ENCODE results near the gene CEACAM8.
"Not testable (repeated sequence)": the region's sequence is repeated elsewhere in the genome, so short reads cannot be mapped to it uniquely, and the experiment has no call there.

CEACAM8 gene

GRCh38 chr19:42538841-42539709 is 55.6 kb downstream of the CEACAM8 start:
- Histone ChIP-seq H3K27ac (ENCODE audit: low read length) (no peak overlapping the region), H3K27me3 (ENCODE audit: low read depth, low read length) (no peaks in the 10 kb centered on the region), H3K4me1 (ENCODE audit: control insufficient read depth in 1 of 2, insufficient read depth in 2 of 2, low read length in 2 of 2) (no peaks in the 10 kb centered on the region), H3K4me3 (ENCODE audit: low read depth in 1 of 2, low read length in 2 of 2) (no peak overlapping the region), H3K9me3 (ENCODE audit: control insufficient read depth in 1 of 2, low read length in 2 of 2) (no peaks in the 10 kb centered on the region), H3K36me3 (ENCODE audit: control insufficient read depth in 1 of 2, insufficient read depth in 2 of 2, low read length in 2 of 2) (no peaks in the 10 kb centered on the region)

GRCh38 chr19:42535276-42535675 is 59.4 kb downstream of the CEACAM8 start:
- not testable (repeated sequence) for H3K4me1 ChIP-seq (ENCODE audit: control insufficient read depth in 1 of 2, insufficient read depth in 2 of 2, low read length in 2 of 2); H3K9me3 ChIP-seq (ENCODE audit: control insufficient read depth in 1 of 2, low read length in 2 of 2); H3K36me3 ChIP-seq (ENCODE audit: control insufficient read depth in 1 of 2, insufficient read depth in 2 of 2, low read length in 2 of 2); H3K27ac ChIP-seq (ENCODE audit: low read length); H3K27me3 ChIP-seq (ENCODE audit: low read depth, low read length); H3K4me3 ChIP-seq (ENCODE audit: low read depth in 1 of 2, low read length in 2 of 2)

- Histone ChIP-seq H3K27ac (ENCODE audit: low read length) (no peak overlapping the region), H3K27me3 (ENCODE audit: low read depth, low read length) (no peaks in the 10 kb centered on the region), H3K9me3 (ENCODE audit: control insufficient read depth in 1 of 2, low read length in 2 of 2) (no peaks in the 10 kb centered on the region), H3K4me1 (ENCODE audit: control insufficient read depth in 1 of 2, insufficient read depth in 2 of 2, low read length in 2 of 2) (no peaks in the 10 kb centered on the region), H3K36me3 (ENCODE audit: control insufficient read depth in 1 of 2, insufficient read depth in 2 of 2, low read length in 2 of 2) (no peaks in the 10 kb centered on the region), H3K4me3 (ENCODE audit: low read depth in 1 of 2, low read length in 2 of 2) (no peak overlapping the region)
These were observed 60.3 kb downstream of the CEACAM8 start for GRCh38 chr19:42534391-42534790.

- no peaks in the 10 kb centered on the region for H3K9me3 ChIP-seq (ENCODE audit: control insufficient read depth in 1 of 2, low read length in 2 of 2)
- no peaks in the 10 kb centered on the region for H3K36me3 ChIP-seq (ENCODE audit: control insufficient read depth in 1 of 2, insufficient read depth in 2 of 2, low read length in 2 of 2)
- no peaks in the 10 kb centered on the region for H3K4me1 ChIP-seq (ENCODE audit: control insufficient read depth in 1 of 2, insufficient read depth in 2 of 2, low read length in 2 of 2)
- no peak overlapping the region for H3K27ac ChIP-seq (ENCODE audit: low read length)
- no peak overlapping the region for H3K4me3 ChIP-seq (ENCODE audit: low read depth in 1 of 2, low read length in 2 of 2)
- H3K27me3 ChIP-seq (ENCODE audit: low read depth, low read length): no peaks in the 10 kb centered on the region
These were observed 61.8 kb downstream of the CEACAM8 start for GRCh38 chr19:42532891-42533290.

- H3K27me3 ChIP-seq (ENCODE audit: low read depth, low read length): no peaks in the 10 kb centered on the region
- no peak overlapping the region for H3K27ac ChIP-seq (ENCODE audit: low read length)
- no peaks in the 10 kb centered on the region for H3K4me1 ChIP-seq (ENCODE audit: control insufficient read depth in 1 of 2, insufficient read depth in 2 of 2, low read length in 2 of 2)
- no peaks in the 10 kb centered on the region for H3K9me3 ChIP-seq (ENCODE audit: control insufficient read depth in 1 of 2, low read length in 2 of 2)
- no peak overlapping the region for H3K4me3 ChIP-seq (ENCODE audit: low read depth in 1 of 2, low read length in 2 of 2)
- H3K36me3 ChIP-seq (ENCODE audit: control insufficient read depth in 1 of 2, insufficient read depth in 2 of 2, low read length in 2 of 2): no peaks in the 10 kb centered on the region
These were observed 63.4 kb downstream of the CEACAM8 start for GRCh38 chr19:42531313-42531712.

Measured in muscle layer of duodenum (tissue), 2 donors.